Astrocyte (in vitro differentiated cells and primary cell): ENCODE data around the gene RPLP1. TPM values are rescaled to one million over a fixed set of nuclear protein-coding genes. Genes with fewer than 3 reads are reported as not detected.
A peak's percentile ranks its signal among the peaks of the same experiment; 100 is the strongest.

ENCODE experiments used
- DNase-seq: peaks from one replicate; pipeline ENCODE4 v3.0.0-alpha.2; 2010; ENCODE audit warnings: low read depth
- FAIRE-seq: peaks from 2 replicates; lab custom pipeline; 2011; peaks lifted over from hg19 to GRCh38; lab: Jason Lieb, UNC
- H2AFZ ChIP-seq: 2 replicates; pipeline ENCODE4 v1.6.0; 2012; ENCODE audit warnings: low read depth, low read length, inconsistent platforms
- H3K27ac ChIP-seq: 2 replicates; pipeline ENCODE4 v1.5.1; 2011; ENCODE audit warnings: low read depth, low read length, inconsistent platforms
- H3K27me3 ChIP-seq: 2 replicates; pipeline ENCODE4 v1.6.0; 2011; ENCODE audit warnings: low read length, inconsistent platforms; ENCODE audit not compliant: insufficient read depth
- H3K36me3 ChIP-seq: 2 replicates; pipeline ENCODE4 v1.5.1; 2011; ENCODE audit warnings: low read length, inconsistent platforms; ENCODE audit not compliant: insufficient read depth
- H3K4me1 ChIP-seq: 2 replicates; pipeline ENCODE4 v1.5.1; 2011; ENCODE audit warnings: low read length, inconsistent platforms; ENCODE audit not compliant: insufficient read depth
- H3K4me2 ChIP-seq: 2 replicates; pipeline ENCODE4 v1.6.0; 2012; ENCODE audit warnings: low read length, inconsistent platforms
- H3K4me3 ChIP-seq: 2 replicates; pipeline ENCODE4 v1.5.1; 2011; ENCODE audit warnings: low read depth, mild to moderate bottlenecking, low read length, inconsistent platforms; ENCODE audit not compliant: insufficient read depth
- H3K79me2 ChIP-seq: 2 replicates; pipeline ENCODE4 v1.6.0; 2012; ENCODE audit warnings: mild to moderate bottlenecking, low read length, inconsistent platforms; ENCODE audit not compliant: insufficient read depth
- H3K9ac ChIP-seq: 2 replicates; pipeline ENCODE4 v1.6.0; 2012; ENCODE audit warnings: mild to moderate bottlenecking, low read length, inconsistent platforms
- H3K9me3 ChIP-seq: 2 replicates; pipeline ENCODE4 v1.5.1; 2012; ENCODE audit warnings: low read depth, mild to moderate bottlenecking, low read length, inconsistent platforms; ENCODE audit not compliant: insufficient read depth
- H4K20me1 ChIP-seq: 2 replicates; pipeline ENCODE4 v1.6.0; 2012; ENCODE audit warnings: low read length, inconsistent platforms; ENCODE audit not compliant: insufficient read depth
- H3K27ac Mint-ChIP-seq: one replicate; pipeline ENCODE4 v1.8.0; 2021; ENCODE audit warnings: mild to moderate bottlenecking, mixed read lengths; ENCODE audit not compliant: unreplicated experiment
- H3K27me3 Mint-ChIP-seq: one replicate; pipeline ENCODE4 v1.8.0; 2021; ENCODE audit warnings: low read depth, mixed read lengths; ENCODE audit not compliant: unreplicated experiment
- H3K36me3 Mint-ChIP-seq: one replicate; pipeline ENCODE4 v1.8.0; 2021; ENCODE audit warnings: low read depth, mixed read lengths; ENCODE audit not compliant: unreplicated experiment
- H3K4me1 Mint-ChIP-seq: one replicate; pipeline ENCODE4 v1.8.0; 2021; ENCODE audit warnings: low read depth, mixed read lengths; ENCODE audit not compliant: unreplicated experiment
- H3K4me3 Mint-ChIP-seq: one replicate; pipeline ENCODE4 v1.8.0; 2021; ENCODE audit warnings: mild to moderate bottlenecking, moderate library complexity, mixed read lengths; ENCODE audit not compliant: unreplicated experiment
- H3K9me3 Mint-ChIP-seq: one replicate; pipeline ENCODE4 v1.8.0; 2021; ENCODE audit warnings: mild to moderate bottlenecking, mixed read lengths; ENCODE audit not compliant: unreplicated experiment
- CTCF ChIP-seq: IDR thresholded peaks from 2 replicates; pipeline ENCODE4 v1.5.1; 2011; ENCODE audit warnings: low read depth, mild to moderate bottlenecking, inconsistent platforms, low read length, moderate library complexity; ENCODE audit not compliant: insufficient read depth
- EZH2 ChIP-seq: IDR thresholded peaks from 2 replicates; pipeline ENCODE4 v1.6.1; 2012; ENCODE audit warnings: mild to moderate bottlenecking, low read length, inconsistent platforms; ENCODE audit not compliant: insufficient read depth
- total RNA-seq: library from RNA; stranded (reverse); gene quantifications from 2 replicates; pipeline ENCODE4 v1.2.1, GENCODE V29; 2021

RPLP1 gene
- total RNA-seq, 1 donor from 2014 or later = 1,465 TPM

DNA sequence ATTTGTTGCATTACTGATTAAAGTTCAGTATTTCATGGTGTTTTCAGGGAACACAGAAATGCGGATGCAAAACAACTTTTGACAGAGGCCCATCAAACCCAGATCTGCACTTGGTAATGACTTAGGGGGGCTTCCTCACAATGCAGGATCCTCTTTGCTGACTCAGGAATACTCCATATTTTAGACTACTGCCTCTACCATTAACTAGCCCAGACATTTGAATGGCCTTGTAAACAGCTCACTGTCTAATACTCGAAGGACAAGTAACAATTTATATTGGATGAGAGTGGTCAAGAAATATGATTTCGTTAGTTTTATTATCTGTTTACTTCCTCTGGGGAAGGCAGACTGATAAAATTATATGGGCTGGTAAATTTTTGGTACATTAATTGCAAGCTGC is 47.5 kb upstream of the RPLP1 start:
- Histone ChIP-seq H3K9ac (no peak overlapping the region), H3K4me2 (no peak overlapping the region), H3K4me3 (no peak overlapping the region), H3K4me1 (peaks cover 16% of the 10 kb centered on the region), H3K9me3 (no peaks in the 10 kb centered on the region), H3K27ac (no peak overlapping the region), H2AFZ (no peak overlapping the region), H3K27me3 (no peaks in the 10 kb centered on the region), H4K20me1 (peaks cover 68% of the 10 kb centered on the region), H3K36me3 (no peaks in the 10 kb centered on the region), H3K79me2 (peaks cover 59% of the 10 kb centered on the region)
- H3K36me3 Mint-ChIP-seq = peaks cover 6% of the 10 kb centered on the region
- no peak for FAIRE-seq
- H3K4me1 Mint-ChIP-seq = peaks cover 8% of the 10 kb centered on the region
- TF ChIP-seq EZH2 = no peak
- no peak for TF ChIP-seq CTCF
- H3K9me3 Mint-ChIP-seq = no peaks in the 10 kb centered on the region
- no peaks in the 10 kb centered on the region for H3K27me3 Mint-ChIP-seq
- no peak overlapping the region for H3K4me3 Mint-ChIP-seq
- DNase-seq = no peak
- H3K27ac Mint-ChIP-seq = no peak overlapping the region

GRCh38 chr15:69407719-69408400 is 44.8 kb upstream of the RPLP1 start:
- Mint-ChIP-seq H3K36me3 (no peaks in the 10 kb centered on the region), H3K4me3 (no peak overlapping the region), H3K27ac (peak overlapping the region; percentile 3), H3K9me3 (no peaks in the 10 kb centered on the region), H3K4me1 (peaks cover 13% of the 10 kb centered on the region), H3K27me3 (no peaks in the 10 kb centered on the region)
- no peak for FAIRE-seq
- Histone ChIP-seq H3K4me1 (peaks cover 21% of the 10 kb centered on the region), H2AFZ (no peak overlapping the region), H3K4me2 (no peak overlapping the region), H3K27me3 (no peaks in the 10 kb centered on the region), H3K27ac (no peak overlapping the region), H3K36me3 (no peaks in the 10 kb centered on the region), H3K79me2 (peaks cover 82% of the 10 kb centered on the region), H3K9me3 (no peaks in the 10 kb centered on the region), H4K20me1 (peaks cover 72% of the 10 kb centered on the region), H3K9ac (no peak overlapping the region), H3K4me3 (no peak overlapping the region)
- no peak for DNase-seq
- TF ChIP-seq EZH2 (no peak), CTCF (no peak)

- Histone ChIP-seq H2AFZ (no peak overlapping the region), H3K27ac (no peak overlapping the region), H3K36me3 (no peaks in the 10 kb centered on the region), H3K4me2 (no peak overlapping the region), H3K79me2 (peaks cover 91% of the 10 kb centered on the region), H4K20me1 (peaks cover 76% of the 10 kb centered on the region), H3K9me3 (no peaks in the 10 kb centered on the region), H3K4me1 (peaks cover 19% of the 10 kb centered on the region), H3K27me3 (no peaks in the 10 kb centered on the region), H3K9ac (no peak overlapping the region), H3K4me3 (no peak overlapping the region)
- FAIRE-seq = no peak
- TF ChIP-seq EZH2 = no peak
- no peak for TF ChIP-seq CTCF
- Mint-ChIP-seq H3K27ac (no peak overlapping the region), H3K36me3 (no peaks in the 10 kb centered on the region), H3K4me1 (peaks cover 18% of the 10 kb centered on the region), H3K9me3 (no peaks in the 10 kb centered on the region), H3K27me3 (no peaks in the 10 kb centered on the region), H3K4me3 (no peak overlapping the region)
- DNase-seq = no peak
Measured at GRCh38 chr15:69408841-69409240, 43.8 kb upstream of the RPLP1 start.
